Measurements from ENCODE around the gene UIMC1.

UIMC1 gene

GRCh38 chr5:176886336-176887251, 120.0 kb downstream of the UIMC1 start:
- DNase-seq: peak in 1 of 56 donors; percentile 12

GRCh38 chr5:176884571-176884890, 122.0 kb downstream of the UIMC1 start:
- no peak for DNase-seq

GRCh38 chr5:176883700-176884570, 122.6 kb downstream of the UIMC1 start:
- DNase-seq: no peak

- DNase-seq: no peak
These were observed 124.0 kb downstream of the UIMC1 start for GRCh38 chr5:176882567-176882903.

GRCh38 chr5:176881816-176882566, 124.6 kb downstream of the UIMC1 start:
- DNase-seq: no peak

GRCh38 chr5:176881021-176881749, 125.4 kb downstream of the UIMC1 start:
- no peak for DNase-seq

- no peak for DNase-seq
These were observed 126.1 kb downstream of the UIMC1 start for GRCh38 chr5:176880366-176881020.

- no peak for DNase-seq
These were observed 126.8 kb downstream of the UIMC1 start for GRCh38 chr5:176879663-176880361.

- no peak for DNase-seq
These were observed 127.5 kb downstream of the UIMC1 start for GRCh38 chr5:176878906-176879662.

- no peak for DNase-seq
These were observed 128.1 kb downstream of the UIMC1 start for GRCh38 chr5:176878463-176878862.

GRCh38 chr5:176877793-176878331, 128.7 kb downstream of the UIMC1 start:
- no peak for DNase-seq

- DNase-seq: no peak
These were observed 129.8 kb downstream of the UIMC1 start for GRCh38 chr5:176876506-176877431.

- no peak for DNase-seq
These were observed 130.6 kb downstream of the UIMC1 start for GRCh38 chr5:176875783-176876505.

GRCh38 chr5:176875014-176875550, 131.5 kb downstream of the UIMC1 start:
- no peak for DNase-seq

- no peak for DNase-seq
These were observed 132.3 kb downstream of the UIMC1 start for GRCh38 chr5:176874198-176874780.

GRCh38 chr5:176873541-176874172, 132.9 kb downstream of the UIMC1 start:
- no peak for DNase-seq
